H1 (cell line): ENCODE data around the gene DRC1. TPM values are rescaled to one million over a fixed set of nuclear protein-coding genes. Genes with fewer than 3 reads are reported as not detected.

Experiments
- CTCF ChIA-PET: fragments of 300-600 bp; sonication (Branson Sonifier 250); formaldehyde crosslinking; loops from one replicate; lab custom pipeline; 2021; ENCODE audit not compliant: partially characterized antibody; lab: Charles Lee
- POLR2A ChIA-PET: fragments of 300-600 bp; sonication (Branson Sonifier 250); formaldehyde crosslinking; loops from one replicate; lab custom pipeline; 2021; ENCODE audit warnings: inconsistent platforms; ENCODE audit not compliant: partially characterized antibody; lab: Charles Lee
- DNase-seq, 2 experiments: peaks; one replicate each; pipeline versions ENCODE4 v3.0.0 to v3.0.0-alpha.2; 2010 to 2022; ENCODE audit warnings: low spot score in 2 of 2, low read depth in 1 of 2, mixed read lengths in 1 of 2
- FAIRE-seq: peaks from 2 replicates; lab custom pipeline; 2011; peaks lifted over from hg19 to GRCh38; lab: Jason Lieb, UNC
- H2AFZ ChIP-seq: 2 replicates; pipeline ENCODE4 v1.8.1; 2012; ENCODE audit warnings: low read length, inconsistent platforms
- H2AK5ac ChIP-seq: 2 replicates; pipeline ENCODE4 v1.6.1; 2013; ENCODE audit warnings: low read depth, low read length
- H2BK120ac ChIP-seq: replicated peaks from 2 replicates; pipeline ENCODE3; 2013; ENCODE audit warnings: low read depth, low read length, inconsistent platforms
- H2BK12ac ChIP-seq: 2 replicates; pipeline ENCODE4 v1.6.1; 2013; ENCODE audit warnings: low read depth, low read length
- H2BK15ac ChIP-seq: 2 replicates; pipeline ENCODE4 v1.6.1; 2013; ENCODE audit warnings: low read length
- H2BK20ac ChIP-seq: 2 replicates; pipeline ENCODE4 v1.6.1; 2013; ENCODE audit warnings: low read length
- H2BK5ac ChIP-seq: 2 replicates; pipeline ENCODE4 v1.6.1; 2013; ENCODE audit warnings: low read depth, low read length
- H3K14ac ChIP-seq: 2 replicates; pipeline ENCODE4 v1.6.1; 2013; ENCODE audit warnings: inconsistent platforms; ENCODE audit not compliant: insufficient read length
- H3K18ac ChIP-seq: 2 replicates; pipeline ENCODE4 v1.6.1; 2013; ENCODE audit warnings: low read length; ENCODE audit errors: extremely low read depth
- H3K23ac ChIP-seq: 2 replicates; pipeline ENCODE4 v1.6.1; 2013; ENCODE audit warnings: inconsistent platforms; ENCODE audit not compliant: insufficient read length
- H3K23me2 ChIP-seq: 2 replicates; pipeline ENCODE4 v1.6.1; 2013; ENCODE audit warnings: low read depth, low read length
- H3K27ac ChIP-seq: 2 replicates; pipeline ENCODE4 v1.6.1; 2011; ENCODE audit warnings: low read depth, low read length, inconsistent platforms
- H3K27me3 ChIP-seq, 4 experiments: replicated peaks in 1 of 4; 1 replicate in 1 of 4; 2 replicates in 3 of 4; pipeline versions ENCODE4 v1.6.1 to v1.8.1; 2011 to 2013; ENCODE audit warnings: low read length in 3 of 4, mild to moderate bottlenecking in 3 of 4, inconsistent platforms in 2 of 4, mixed read lengths in 2 of 4, moderate library complexity in 1 of 4; ENCODE audit not compliant: control insufficient read depth in 3 of 4, insufficient read depth in 3 of 4; ENCODE audit errors: extremely low read depth in 1 of 4
- H3K36me3 ChIP-seq, 4 experiments: 2 replicates each; pipeline versions ENCODE4 v1.6.1 to v1.8.1; 2011 to 2013; ENCODE audit warnings: mild to moderate bottlenecking in 4 of 4, low read length in 3 of 4, moderate library complexity in 2 of 4, control low read depth in 1 of 4, inconsistent platforms in 1 of 4; ENCODE audit not compliant: insufficient read depth in 4 of 4, control insufficient read depth in 2 of 4
- H3K4ac ChIP-seq: replicated peaks from 2 replicates; pipeline ENCODE3; 2013; ENCODE audit warnings: low read length, low read depth, mixed read lengths, inconsistent platforms; ENCODE audit not compliant: insufficient read length
- H3K4me1 ChIP-seq, 4 experiments: replicated peaks in 1 of 4; 1 replicate in 1 of 4; 2 replicates in 3 of 4; pipeline versions ENCODE4 v1.6.1 to v1.8.1; 2011 to 2013; ENCODE audit warnings: low read length in 3 of 4, inconsistent platforms in 2 of 4, mixed read lengths in 1 of 4; ENCODE audit not compliant: insufficient read depth in 4 of 4, control insufficient read depth in 3 of 4
- H3K4me2 ChIP-seq, 2 experiments: 2 replicates each; pipeline versions ENCODE4 v1.6.1 to v1.8.1; 2011 to 2013; ENCODE audit warnings: low read depth in 2 of 2, low read length in 2 of 2, control low read depth in 1 of 2, inconsistent platforms in 1 of 2, mild to moderate bottlenecking in 1 of 2; ENCODE audit not compliant: insufficient read depth in 1 of 2
- H3K4me3 ChIP-seq, 4 experiments: fragments of 200-600, 300-600 bp in 1 of 4; sonication (generic), shearing (Covaris generic), sonication (Bioruptor Twin) in 1 of 4; 2 replicates each; pipeline versions ENCODE4 v1.5.1 to v1.8.1; 2011 to 2016; ENCODE audit warnings: low read length in 4 of 4, low read depth in 3 of 4, control low read depth in 2 of 4, inconsistent platforms in 2 of 4, mild to moderate bottlenecking in 2 of 4, mixed read lengths in 1 of 4, moderate library complexity in 1 of 4; ENCODE audit not compliant: insufficient read depth in 2 of 4; ENCODE audit errors: extremely low read depth in 1 of 4
- H3K56ac ChIP-seq: replicated peaks from 2 replicates; pipeline ENCODE3; 2013; ENCODE audit warnings: low read depth, mild to moderate bottlenecking, mixed read lengths, low read length, inconsistent platforms; ENCODE audit not compliant: insufficient read length
- H3K79me1 ChIP-seq: 2 replicates; pipeline ENCODE4 v1.6.1; 2013; ENCODE audit warnings: low read depth, low read length, control low read depth
- H3K79me2 ChIP-seq, 2 experiments: 2 replicates each; pipeline versions ENCODE4 v1.6.1 to v1.8.1; 2012 to 2013; ENCODE audit warnings: low read length in 2 of 2, mild to moderate bottlenecking in 2 of 2, inconsistent platforms in 1 of 2; ENCODE audit not compliant: insufficient read depth in 2 of 2, control insufficient read depth in 1 of 2
- H3K9ac ChIP-seq, 4 experiments: replicated peaks in 1 of 4; 1 replicate in 1 of 4; 2 replicates in 3 of 4; pipeline versions ENCODE4 v1.6.1 to v1.8.1; 2011 to 2013; ENCODE audit warnings: low read depth in 3 of 4, low read length in 3 of 4, control low read depth in 2 of 4, mild to moderate bottlenecking in 2 of 4, moderate library complexity in 2 of 4, inconsistent platforms in 1 of 4; ENCODE audit errors: extremely low read depth in 1 of 4
- H3K9me3 ChIP-seq, 2 experiments: 2 replicates each; pipeline versions ENCODE4 v1.6.1 to v1.8.1; 2012 to 2013; ENCODE audit warnings: mild to moderate bottlenecking in 2 of 2, moderate library complexity in 2 of 2, control low read depth in 1 of 2, inconsistent platforms in 1 of 2, low read depth in 1 of 2, low read length in 1 of 2, mixed read lengths in 1 of 2; ENCODE audit not compliant: insufficient read depth in 2 of 2
- H4K20me1 ChIP-seq, 2 experiments: replicated peaks in 1 of 2; 2 replicates each; pipeline versions ENCODE3 to v1.8.1; 2011 to 2013; ENCODE audit warnings: inconsistent platforms in 2 of 2, low read length in 2 of 2, mild to moderate bottlenecking in 1 of 2; ENCODE audit not compliant: insufficient read depth in 2 of 2, control insufficient read depth in 1 of 2
- H4K5ac ChIP-seq: 2 replicates; pipeline ENCODE4 v1.6.1; 2013; ENCODE audit warnings: low read length, low read depth, mixed read lengths, inconsistent platforms; ENCODE audit not compliant: insufficient read length
- H4K8ac ChIP-seq: 2 replicates; pipeline ENCODE4 v1.8.0; 2013; ENCODE audit warnings: mild to moderate bottlenecking, moderate library complexity, low read length, inconsistent platforms; ENCODE audit not compliant: insufficient read depth; ENCODE audit errors: extremely low read depth
- H4K91ac ChIP-seq: replicated peaks from 2 replicates; pipeline ENCODE3; 2013; ENCODE audit warnings: low read length, mixed read lengths, inconsistent platforms; ENCODE audit not compliant: insufficient read length
- CEBPB ChIP-seq: IDR thresholded peaks from 2 replicates; pipeline ENCODE4 v1.6.1; 2012; ENCODE audit warnings: low read depth, low read length
- JUN ChIP-seq: IDR thresholded peaks from 2 replicates; pipeline ENCODE4 v1.6.1; 2011; ENCODE audit warnings: low read depth, mild to moderate bottlenecking, improper control_type of control experiment, low read length
- TCF12 ChIP-seq: IDR thresholded peaks from 2 replicates; pipeline ENCODE4 v1.6.1; 2011; ENCODE audit warnings: low read depth, mild to moderate bottlenecking, low read length
- TEAD4 ChIP-seq: IDR thresholded peaks from 2 replicates; pipeline ENCODE4 v1.6.1; 2012; ENCODE audit warnings: low read depth, low read length, inconsistent platforms, mixed read lengths
- YY1 ChIP-seq: IDR thresholded peaks from 2 replicates; pipeline ENCODE4 v1.6.1; 2011; ENCODE audit warnings: low read depth, mild to moderate bottlenecking, low read length
- WGBS, 2 experiments: shearing (Covaris generic) in 1 of 2; methylation state at CpG; one replicate each; pipeline versions ENCODE4 v1.1.6 to v1.1.7; 2013 to 2015; ENCODE audit warnings: low lambda C conversion rate in 2 of 2, mixed read lengths in 2 of 2, inconsistent platforms in 1 of 2, low coverage in 1 of 2, missing lambda C conversion rate in 1 of 2; ENCODE audit not compliant: insufficient replicate concordance in 2 of 2, insufficient coverage in 1 of 2, insufficient read length in 1 of 2; ENCODE audit errors: extremely low coverage in 1 of 2, missing lambda C conversion rate in 1 of 2; 5-methylcytosine and 5-hydroxymethylcytosine counted together
- polyA plus RNA-seq, 7 experiments: library from polyadenylated mRNA; depleted of rRNA in 3 of 7; stranded (reverse) in 5 of 7; unstranded in 2 of 7; fragments of >200 nt in 5 of 7; fragments of 200-250 nt in 2 of 7; gene quantifications; 1 replicate in 5 of 7; 2 replicates in 1 of 7; 4 replicates in 1 of 7; pipeline versions ENCODE4 v1.2.1 to v1.2.3, GENCODE V29; 2011 to 2013; ENCODE audit warnings: missing spikeins in 2 of 7, mixed read lengths in 2 of 7
- total RNA-seq: library from RNA; stranded (reverse); fragmentation: NEBNext Ultra II Directional; extraction: Animal tissue kit (Norgen Biotek cat#: 25700); gene quantifications from 2 replicates; pipeline ENCODE4 v1.2.1, GENCODE V29; 2021

DRC1 gene
- total and polyA plus RNA-seq, 2 of the 8 experiments (the other 6 are each of a cell fraction or from before 2014, with no cell fraction given), result 0.08 TPM; not detected in 1

DNA sequence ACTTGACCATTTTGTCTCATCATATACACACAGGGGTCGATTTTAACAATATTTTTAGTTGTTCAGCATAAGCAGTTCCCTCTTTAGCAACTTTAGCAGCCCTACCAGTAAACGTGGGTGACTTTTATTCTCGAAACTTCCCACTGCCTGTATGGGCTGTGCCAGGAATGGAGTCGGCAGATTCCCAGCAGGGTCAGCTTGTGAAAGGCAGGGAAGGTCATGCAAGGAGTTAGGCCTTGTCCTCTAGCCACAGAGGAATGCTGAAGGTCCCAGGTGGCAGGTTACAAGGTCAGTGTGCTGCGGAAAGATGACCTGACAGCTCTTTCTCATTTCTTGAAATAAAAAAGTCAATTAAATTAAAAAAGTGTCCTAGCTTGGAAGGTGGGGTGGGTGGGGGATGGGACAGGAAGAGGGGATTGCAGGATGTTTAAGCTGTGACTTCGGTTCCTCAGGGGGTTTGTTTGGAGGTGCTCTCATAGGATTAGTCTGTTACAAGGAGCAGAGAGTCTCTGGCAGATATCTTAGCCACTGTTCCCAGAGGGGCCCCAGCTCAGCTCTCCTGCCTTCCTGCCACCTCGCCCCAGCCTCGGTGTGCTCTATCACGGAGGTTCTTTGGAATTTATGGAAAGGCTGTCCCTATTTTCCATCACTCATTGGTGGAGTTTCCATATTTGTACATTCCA, 21.4 kb downstream of the DRC1 start:
- H2BK5ac ChIP-seq, result no peak overlapping the region; the same call in 1 of the 2 replicates
- no peak overlapping the region; the same call in none of the 2 replicates for H2AFZ ChIP-seq
- TF ChIP-seq TEAD4 (no peak), JUN (no peak), TCF12 (no peak), CEBPB (no peak), YY1 (no peak)

More for the DNA sequence above, 21.4 kb downstream of the DRC1 start:
- Histone ChIP-seq H4K20me1 (no peaks in the 10 kb centered on the region), H3K4ac (no peak overlapping the region), H4K8ac (no peak overlapping the region), H2AK5ac (no peak overlapping the region), H3K79me2 (no peaks in the 10 kb centered on the region), H2BK20ac (no peak overlapping the region), H3K14ac (no peak overlapping the region), H2BK15ac (no peak overlapping the region), H4K5ac (no peak overlapping the region), H3K36me3 (no peaks in the 10 kb centered on the region), H3K18ac (no peak overlapping the region), H3K23ac (no peak overlapping the region), H3K9ac (no peak overlapping the region), H4K91ac (no peak overlapping the region), H3K56ac (no peak overlapping the region), H3K27ac (no peak overlapping the region), H3K79me1 (no peaks in the 10 kb centered on the region), H3K9me3 (no peaks in the 10 kb centered on the region), H3K23me2 (no peaks in the 10 kb centered on the region), H3K4me3 (no peak overlapping the region), H2BK120ac (no peak overlapping the region), H2BK12ac (no peak overlapping the region), H3K4me1 (peaks cover 0 to 6% (median under 1%) of the 10 kb centered on the region in 4 experiments; a peak in 1 of 7 replicates), H3K27me3 (no peaks in the 10 kb centered on the region; a peak in 1 of 7 replicates), H3K4me2 (no peak overlapping the region)
- CTCF ChIA-PET, result interaction anchor here (0.8 to 1.9 kb wide), 4 partner anchors 9 to 160 kb away, joined by 3 to 4 read pairs (median 4); no protein-coding TSS in a partner anchor
- DNase-seq (peak in 1 of 2 experiments; percentile 34), FAIRE-seq (no peak)
- 84% methylated on average over 9 of the region's 9 CpGs; no CpG with 5 or more reads in 1 of the 2 experiments for WGBS, 2 experiments
- POLR2A ChIA-PET, result interaction anchor here (1.0 kb wide), 2 partner anchors 10 to 125 kb away, joined by 3 read pairs; no protein-coding TSS in a partner anchor
